Astrocyte of the spinal cord (primary cell): ENCODE measurements around the gene DYRK1A.

Experiments
- DNase-seq: peaks from one replicate; pipeline ENCODE4 v3.0.0; 2011; ENCODE audit warnings: low read depth, low spot score
- H3K4me3 ChIP-seq: 2 replicates; pipeline ENCODE4 v1.5.1; 2011; ENCODE audit warnings: low read depth, mild to moderate bottlenecking, low read length, moderate library complexity
- in situ Hi-C: cut with HindIII; loops from 2 replicates; pipeline ENCODE4 v1.10.0; 2017; ENCODE audit warnings: low sequenced_read_pairs
- TF ChIP-seq, protein P1 (sequence below): IDR thresholded peaks from 2 replicates; pipeline ENCODE4 v1.5.1; 2012; ENCODE audit warnings: low read depth, mild to moderate bottlenecking, low read length, inconsistent platforms

Gene DYRK1A

DNA sequence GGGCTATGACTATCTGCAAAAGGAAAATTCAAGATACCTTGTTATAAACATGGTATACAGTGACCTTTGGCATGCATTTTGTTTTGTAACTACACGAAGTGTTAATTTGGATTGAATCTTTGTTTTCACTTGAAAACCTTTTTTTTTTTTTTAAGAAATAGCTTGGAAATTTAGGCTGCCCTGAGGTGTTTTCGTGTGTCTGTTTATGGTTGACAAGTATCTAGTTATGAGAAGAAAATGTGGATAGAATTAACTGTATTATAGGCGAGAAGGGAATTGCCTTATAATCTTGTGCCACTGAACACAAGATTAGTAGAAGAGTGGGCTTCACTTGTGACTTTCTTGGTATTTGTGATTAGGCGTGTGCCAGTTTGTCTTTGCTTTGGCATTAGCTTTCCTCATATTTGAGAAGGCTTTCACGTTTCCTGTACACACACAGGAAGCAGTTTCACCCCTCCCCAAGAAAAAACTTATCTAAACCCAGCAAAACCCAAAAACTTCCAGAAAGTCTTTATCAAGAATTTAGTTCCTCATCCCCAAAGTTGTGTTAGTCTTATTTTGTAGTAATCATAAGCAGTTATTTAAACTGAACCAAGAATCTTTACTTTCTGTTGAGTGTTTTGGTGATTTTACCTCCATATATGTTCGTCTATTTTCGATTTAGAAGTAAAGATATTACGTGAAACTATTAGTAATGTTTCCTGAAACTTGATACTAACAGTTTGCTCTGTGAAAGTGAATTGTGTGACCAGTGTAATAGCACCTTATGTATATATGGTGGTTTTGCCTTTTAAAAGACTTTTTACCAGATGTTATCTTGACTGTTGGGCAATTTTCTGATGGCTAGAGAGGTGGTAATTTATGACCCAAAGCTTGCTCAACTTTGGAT, 3.8 kb downstream of the DYRK1A start:
- peak overlapping the region; percentile 28 for H3K4me3 ChIP-seq
- peak; percentile 70 for DNase-seq
- TF ChIP-seq, protein P1, sequence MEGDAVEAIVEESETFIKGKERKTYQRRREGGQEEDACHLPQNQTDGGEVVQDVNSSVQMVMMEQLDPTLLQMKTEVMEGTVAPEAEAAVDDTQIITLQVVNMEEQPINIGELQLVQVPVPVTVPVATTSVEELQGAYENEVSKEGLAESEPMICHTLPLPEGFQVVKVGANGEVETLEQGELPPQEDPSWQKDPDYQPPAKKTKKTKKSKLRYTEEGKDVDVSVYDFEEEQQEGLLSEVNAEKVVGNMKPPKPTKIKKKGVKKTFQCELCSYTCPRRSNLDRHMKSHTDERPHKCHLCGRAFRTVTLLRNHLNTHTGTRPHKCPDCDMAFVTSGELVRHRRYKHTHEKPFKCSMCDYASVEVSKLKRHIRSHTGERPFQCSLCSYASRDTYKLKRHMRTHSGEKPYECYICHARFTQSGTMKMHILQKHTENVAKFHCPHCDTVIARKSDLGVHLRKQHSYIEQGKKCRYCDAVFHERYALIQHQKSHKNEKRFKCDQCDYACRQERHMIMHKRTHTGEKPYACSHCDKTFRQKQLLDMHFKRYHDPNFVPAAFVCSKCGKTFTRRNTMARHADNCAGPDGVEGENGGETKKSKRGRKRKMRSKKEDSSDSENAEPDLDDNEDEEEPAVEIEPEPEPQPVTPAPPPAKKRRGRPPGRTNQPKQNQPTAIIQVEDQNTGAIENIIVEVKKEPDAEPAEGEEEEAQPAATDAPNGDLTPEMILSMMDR, result no peak
- in situ Hi-C loops, result no loop called here

DNA sequence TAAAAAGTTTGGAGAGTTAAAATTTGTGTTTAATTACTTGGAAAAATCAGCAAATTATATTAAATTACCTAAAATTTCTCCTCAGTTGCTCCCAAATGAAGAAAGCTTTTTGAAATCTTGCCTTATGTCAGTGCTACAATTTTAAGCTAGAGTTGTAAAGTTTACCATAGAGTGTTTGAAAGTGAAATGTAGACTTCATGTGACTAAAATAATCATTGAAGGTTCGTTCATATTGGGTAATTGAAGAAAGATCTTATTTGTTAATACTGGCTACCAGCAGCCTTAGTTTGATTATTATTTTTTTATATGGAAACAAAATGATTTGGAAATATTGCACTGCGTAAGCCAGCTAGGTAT, 4.4 kb downstream of the DYRK1A start:
- in situ Hi-C loops, result no loop called here
- TF ChIP-seq, protein P1, result no peak
- peak overlapping the region; percentile 28 for H3K4me3 ChIP-seq
- DNase-seq, result no peak

DNA sequence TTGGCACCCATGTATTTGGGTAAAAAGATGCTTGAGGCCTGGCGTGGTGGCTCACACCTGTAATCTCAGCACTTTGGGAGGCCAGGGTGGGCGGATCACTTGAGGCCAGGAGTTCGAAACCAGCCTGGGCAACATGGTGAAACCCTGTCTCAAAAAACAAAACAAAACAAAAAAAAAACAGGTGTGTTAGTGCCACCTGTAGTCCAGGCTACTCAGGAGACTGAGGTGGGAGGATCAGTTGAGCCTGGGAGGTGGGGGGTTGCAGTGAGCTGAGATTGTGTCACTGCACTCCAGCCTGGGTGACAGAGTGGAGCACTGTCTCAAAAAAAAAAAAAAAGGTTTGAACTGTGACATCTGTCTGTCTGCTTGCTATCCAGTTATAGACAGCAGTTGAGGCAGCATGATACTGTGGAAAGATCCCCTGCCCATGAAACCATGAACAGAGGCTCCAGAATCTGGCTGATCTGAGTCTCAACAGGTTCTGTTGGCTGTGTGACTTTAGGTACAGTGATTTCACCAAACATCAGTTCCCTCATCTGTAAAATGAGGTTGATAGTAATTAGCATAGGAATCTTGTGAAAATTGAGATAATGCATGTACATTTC, 5.7 kb downstream of the DYRK1A start:
- TF ChIP-seq, protein P1, result no peak
- in situ Hi-C loops, result no loop called here
- DNase-seq, result no peak
- no peak overlapping the region for H3K4me3 ChIP-seq

DNA sequence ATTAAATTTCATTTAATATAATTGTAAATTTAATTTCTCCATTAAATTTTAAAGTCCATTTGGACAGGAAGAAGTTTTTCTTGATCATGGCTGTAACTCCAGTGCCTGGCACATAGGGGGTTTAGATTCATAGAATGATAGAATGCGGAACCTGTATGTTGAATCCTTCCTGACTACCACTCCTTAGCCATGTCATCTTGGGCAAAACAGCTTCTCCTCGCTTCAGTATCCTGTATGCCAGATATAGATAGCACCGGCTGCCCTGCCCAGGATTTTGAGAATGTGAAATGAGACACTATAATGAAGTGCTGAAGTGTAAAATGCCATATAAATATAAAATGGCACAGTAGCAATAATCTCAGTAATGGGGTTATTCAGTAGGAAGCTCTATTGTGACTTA, 6.4 kb downstream of the DYRK1A start:
- TF ChIP-seq, protein P1, result no peak
- H3K4me3 ChIP-seq, result no peak overlapping the region
- in situ Hi-C loops, result no loop called here
- no peak for DNase-seq

DNA sequence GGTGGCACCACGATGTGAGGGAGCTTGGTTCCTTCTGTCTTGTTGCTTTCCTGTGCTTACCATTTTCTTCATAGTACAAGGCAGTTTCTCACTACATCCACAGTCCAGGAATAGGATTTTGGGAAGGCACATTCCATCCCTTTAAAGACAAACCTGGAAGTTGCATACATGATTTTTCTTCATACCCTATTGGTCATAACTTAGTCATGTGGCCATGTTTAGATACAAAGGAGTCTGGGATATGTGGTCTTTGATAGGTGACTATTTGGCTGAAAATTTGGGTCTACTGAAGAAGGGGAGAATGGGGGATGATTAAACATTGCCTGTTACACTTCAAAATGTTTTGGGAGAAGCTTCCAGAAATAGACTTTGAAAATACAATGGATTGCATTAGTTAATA, 7.0 kb downstream of the DYRK1A start:
- no peak overlapping the region for H3K4me3 ChIP-seq
- TF ChIP-seq, protein P1, result no peak
- DNase-seq, result peak; percentile 9
- in situ Hi-C loops, result no loop called here

DNA sequence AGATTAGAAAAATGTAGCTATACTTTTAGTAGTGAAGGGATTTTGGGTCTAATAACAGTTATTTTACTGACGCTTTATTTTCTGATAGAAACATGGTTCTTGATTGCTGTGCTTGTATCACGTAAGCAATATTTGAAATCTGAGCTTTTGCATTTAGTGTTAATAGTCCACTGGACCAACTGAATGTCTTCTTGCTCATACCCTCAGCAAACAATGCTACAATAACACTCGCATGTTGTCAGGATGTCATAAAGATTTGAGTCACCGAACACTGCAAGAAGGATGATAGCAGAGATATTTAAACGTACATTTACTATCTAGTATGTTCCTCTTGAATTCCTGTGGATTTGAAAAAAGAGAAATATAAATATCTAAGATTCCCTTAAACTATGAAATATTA, 7.5 kb downstream of the DYRK1A start:
- H3K4me3 ChIP-seq, result no peak overlapping the region
- peak; percentile 64 for DNase-seq
- in situ Hi-C loops, result no loop called here
- TF ChIP-seq, protein P1, result no peak
